IPS-15b (cell line): ENCODE measurements around the gene SGPL1.

ENCODE experiments used
- H3K27me3 ChIP-seq: one replicate; pipeline ENCODE4 v1.6.1; 2013; ENCODE audit warnings: low read length; ENCODE audit not compliant: control insufficient read depth, insufficient read depth
- H3K36me3 ChIP-seq: one replicate; pipeline ENCODE4 v1.6.1; 2013; ENCODE audit warnings: low read length; ENCODE audit not compliant: control insufficient read depth, insufficient read depth
- H3K4me1 ChIP-seq: one replicate; pipeline ENCODE4 v1.6.1; 2013; ENCODE audit warnings: mild to moderate bottlenecking, low read length; ENCODE audit not compliant: control insufficient read depth, insufficient read depth
- H3K4me3 ChIP-seq: one replicate; pipeline ENCODE4 v1.5.1; 2013; ENCODE audit warnings: low read depth, low read length
- H3K9ac ChIP-seq: one replicate; pipeline ENCODE4 v1.6.1; 2013; ENCODE audit warnings: low read depth, mild to moderate bottlenecking, low read length
- H3K9me3 ChIP-seq: one replicate; pipeline ENCODE4 v1.6.1; 2013; ENCODE audit warnings: mild to moderate bottlenecking, low read length; ENCODE audit not compliant: control insufficient read depth, insufficient read depth

The SGPL1 gene

GRCh38 chr10:70879207-70879606 is 63.5 kb downstream of the SGPL1 start:
- Histone ChIP-seq H3K4me1 (peaks cover 2% of the 10 kb centered on the region), H3K4me3 (no peak overlapping the region), H3K27me3 (no peaks in the 10 kb centered on the region), H3K9me3 (no peaks in the 10 kb centered on the region), H3K36me3 (peaks cover 17% of the 10 kb centered on the region), H3K9ac (no peak overlapping the region)

GRCh38 chr10:70880077-70880534 is 64.4 kb downstream of the SGPL1 start:
- Histone ChIP-seq H3K36me3 (peaks cover 17% of the 10 kb centered on the region), H3K9me3 (no peaks in the 10 kb centered on the region), H3K27me3 (no peaks in the 10 kb centered on the region), H3K9ac (no peak overlapping the region), H3K4me3 (no peak overlapping the region), H3K4me1 (peaks cover 2% of the 10 kb centered on the region)

GRCh38 chr10:70884741-70885140 is 69.0 kb downstream of the SGPL1 start:
- H3K36me3 ChIP-seq, result no peaks in the 10 kb centered on the region
- H3K27me3 ChIP-seq, result no peaks in the 10 kb centered on the region
- H3K4me3 ChIP-seq, result no peak overlapping the region
- H3K4me1 ChIP-seq, result peaks cover 7% of the 10 kb centered on the region
- no peaks in the 10 kb centered on the region for H3K9me3 ChIP-seq
- H3K9ac ChIP-seq, result no peak overlapping the region

GRCh38 chr10:70885481-70885880 is 69.7 kb downstream of the SGPL1 start:
- H3K4me1 ChIP-seq, result peaks cover 7% of the 10 kb centered on the region
- H3K27me3 ChIP-seq, result no peaks in the 10 kb centered on the region
- H3K9ac ChIP-seq, result no peak overlapping the region
- no peaks in the 10 kb centered on the region for H3K36me3 ChIP-seq
- no peaks in the 10 kb centered on the region for H3K9me3 ChIP-seq
- H3K4me3 ChIP-seq, result no peak overlapping the region

- H3K9ac ChIP-seq, result no peak overlapping the region
- no peaks in the 10 kb centered on the region for H3K9me3 ChIP-seq
- no peak overlapping the region for H3K4me3 ChIP-seq
- peaks cover 11% of the 10 kb centered on the region for H3K4me1 ChIP-seq
- H3K36me3 ChIP-seq, result no peaks in the 10 kb centered on the region
- H3K27me3 ChIP-seq, result no peaks in the 10 kb centered on the region
Observed at GRCh38 chr10:70885931-70886903, 70.5 kb downstream of the SGPL1 start.

GRCh38 chr10:70886921-70887665 is 71.3 kb downstream of the SGPL1 start:
- Histone ChIP-seq H3K27me3 (no peaks in the 10 kb centered on the region), H3K4me1 (peaks cover 14% of the 10 kb centered on the region), H3K9me3 (no peaks in the 10 kb centered on the region), H3K9ac (no peak overlapping the region), H3K4me3 (peak overlapping the region; percentile 70), H3K36me3 (no peaks in the 10 kb centered on the region)

- peak within 1 kb of the TSS; percentile 70 for H3K4me3 ChIP-seq
- H3K4me1 ChIP-seq, result peaks cover 20% of the 10 kb centered on the region
- H3K9me3 ChIP-seq, result no peaks in the 10 kb centered on the region
- no peaks in the 10 kb centered on the region for H3K36me3 ChIP-seq
- H3K9ac ChIP-seq, result peak within 1 kb of the TSS; percentile 77
- H3K27me3 ChIP-seq, result no peaks in the 10 kb centered on the region
Observed at GRCh38 chr10:70887804-70888800, 72.4 kb downstream of the SGPL1 start, which contains the start of gene PCBD1. TSS of gene PCBD1 (minus strand) at chr10:70888565. CDS start at chr10:70888533, 32 bp downstream.

- no peak overlapping the region for H3K9ac ChIP-seq
- H3K4me1 ChIP-seq, result peaks cover 20% of the 10 kb centered on the region
- H3K27me3 ChIP-seq, result no peaks in the 10 kb centered on the region
- no peaks in the 10 kb centered on the region for H3K36me3 ChIP-seq
- H3K9me3 ChIP-seq, result no peaks in the 10 kb centered on the region
- H3K4me3 ChIP-seq, result no peak overlapping the region
Observed at GRCh38 chr10:70889291-70889690, 73.5 kb downstream of the SGPL1 start.

- H3K36me3 ChIP-seq, result no peaks in the 10 kb centered on the region
- H3K9me3 ChIP-seq, result no peaks in the 10 kb centered on the region
- no peak overlapping the region for H3K9ac ChIP-seq
- no peak overlapping the region for H3K4me3 ChIP-seq
- H3K27me3 ChIP-seq, result no peaks in the 10 kb centered on the region
- H3K4me1 ChIP-seq, result peaks cover 20% of the 10 kb centered on the region
Observed at GRCh38 chr10:70890917-70891431, 75.2 kb downstream of the SGPL1 start.

GRCh38 chr10:70891627-70892026 is 75.9 kb downstream of the SGPL1 start:
- Histone ChIP-seq H3K9ac (no peak overlapping the region), H3K4me3 (no peak overlapping the region)

GRCh38 chr10:70892631-70893030 is 76.9 kb downstream of the SGPL1 start:
- Histone ChIP-seq H3K9me3 (no peaks in the 10 kb centered on the region), H3K4me1 (peaks cover 14% of the 10 kb centered on the region), H3K36me3 (no peaks in the 10 kb centered on the region), H3K4me3 (no peak overlapping the region), H3K9ac (no peak overlapping the region), H3K27me3 (no peaks in the 10 kb centered on the region)

More at GRCh38 chr10:70891627-70892026, 75.9 kb downstream of the SGPL1 start:
- peaks cover 20% of the 10 kb centered on the region for H3K4me1 ChIP-seq
- H3K27me3 ChIP-seq, result no peaks in the 10 kb centered on the region
- H3K36me3 ChIP-seq, result no peaks in the 10 kb centered on the region
- no peaks in the 10 kb centered on the region for H3K9me3 ChIP-seq
